ENCODE data around the gene RPL12. TPM values are rescaled to one million over a fixed set of nuclear protein-coding genes. Genes with fewer than 3 reads are reported as not detected.

The RPL12 gene
- total and polyA plus RNA-seq, 2 of the 13 experiments (the other 11 are each of a cell fraction or from before 2014, with no cell fraction given), result 1,551 to 2,590 TPM

GRCh38 chr9:127450830-127451607, at the start of gene RPL12, which contains the start of gene LRSAM1 (continued):
- no peak for TF ChIP-seq NFE2L2 (IDR thresholded peaks at IDR 0.05; ENCODE audit: low read length)
- TF ChIP-seq ZNF138 (CRISPR knock-in tag; IDR thresholded peaks at IDR 0.05; ENCODE audit: low read depth), result peak; percentile 94
- peak; percentile 99 for TF ChIP-seq DRAP1 (CRISPR knock-in tag; IDR thresholded peaks at IDR 0.05)
- no peak; the same call in 1 of the 2 replicates for TF ChIP-seq ZXDC (CRISPR knock-in tag; IDR thresholded peaks at IDR 0.05)
- TF ChIP-seq HNF1B (CRISPR knock-in tag; IDR thresholded peaks at IDR 0.05), result peak; percentile 79; the same call in 1 of the 2 replicates
- peak; percentile 84 for TF ChIP-seq ZNF788 (CRISPR knock-in tag; IDR thresholded peaks at IDR 0.05; ENCODE audit: borderline replicate concordance)
- TF ChIP-seq ZNF567 (CRISPR knock-in tag; IDR thresholded peaks at IDR 0.05; ENCODE audit: borderline replicate concordance), result no peak
- peak; percentile 93 for TF ChIP-seq HCFC1 (IDR thresholded peaks at IDR 0.05; ENCODE audit: low read depth, low read length)
- TF ChIP-seq PHF8 (CRISPR knock-in tag; IDR thresholded peaks at IDR 0.05), result peak; percentile 87
- TF ChIP-seq ZNF749 (CRISPR knock-in tag; IDR thresholded peaks at IDR 0.05; ENCODE audit: borderline replicate concordance), result 0 out of 2 replicates have a peak, but pooled peaks have one; percentile 58
- TF ChIP-seq ZNF547 (CRISPR knock-in tag; IDR thresholded peaks at IDR 0.05), result no peak; the same call in 1 of the 2 replicates
- 0 out of 2 replicates have a peak, but pooled peaks have one; percentile 66 for TF ChIP-seq KIAA2018 (CRISPR knock-in tag; IDR thresholded peaks at IDR 0.05; ENCODE audit: borderline replicate concordance)
- TF ChIP-seq ZBTB43 (CRISPR knock-in tag; conservative IDR thresholded peaks at IDR 0.05), result peak; percentile 71; the same call in 1 of the 2 replicates
- TF ChIP-seq ZKSCAN5 (CRISPR knock-in tag; IDR thresholded peaks at IDR 0.05), result no peak

Data from HepG2 (cell line).